ENCODE results near the gene HSPA6.
A peak's percentile ranks its signal among the peaks of the same experiment; 100 is the strongest.
"Not testable (repeated sequence)": the region's sequence is repeated elsewhere in the genome, so short reads cannot be mapped to it uniquely, and the experiment has no call there.

HSPA6 gene

DNA sequence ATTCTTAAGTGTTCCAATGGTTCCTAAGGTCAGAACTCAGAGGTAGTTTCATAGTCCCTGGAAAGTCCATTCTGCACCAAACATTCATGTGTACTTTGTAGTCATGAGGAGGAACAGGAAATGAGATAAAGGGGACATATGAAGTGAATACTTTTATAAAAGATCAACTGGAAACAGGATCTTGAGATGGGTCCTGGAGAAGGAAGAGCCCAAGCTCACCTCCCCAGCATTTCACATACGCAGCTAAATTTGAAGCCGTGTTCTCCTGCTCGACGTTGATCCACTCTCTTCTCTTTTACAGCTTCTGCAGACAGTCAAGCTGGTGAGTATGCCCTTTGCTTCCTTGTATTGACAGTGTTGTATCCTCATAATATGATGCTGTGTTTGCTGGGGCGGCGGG lies 18.7 kb upstream of the HSPA6 start:
- DNase-seq = no peak

DNA sequence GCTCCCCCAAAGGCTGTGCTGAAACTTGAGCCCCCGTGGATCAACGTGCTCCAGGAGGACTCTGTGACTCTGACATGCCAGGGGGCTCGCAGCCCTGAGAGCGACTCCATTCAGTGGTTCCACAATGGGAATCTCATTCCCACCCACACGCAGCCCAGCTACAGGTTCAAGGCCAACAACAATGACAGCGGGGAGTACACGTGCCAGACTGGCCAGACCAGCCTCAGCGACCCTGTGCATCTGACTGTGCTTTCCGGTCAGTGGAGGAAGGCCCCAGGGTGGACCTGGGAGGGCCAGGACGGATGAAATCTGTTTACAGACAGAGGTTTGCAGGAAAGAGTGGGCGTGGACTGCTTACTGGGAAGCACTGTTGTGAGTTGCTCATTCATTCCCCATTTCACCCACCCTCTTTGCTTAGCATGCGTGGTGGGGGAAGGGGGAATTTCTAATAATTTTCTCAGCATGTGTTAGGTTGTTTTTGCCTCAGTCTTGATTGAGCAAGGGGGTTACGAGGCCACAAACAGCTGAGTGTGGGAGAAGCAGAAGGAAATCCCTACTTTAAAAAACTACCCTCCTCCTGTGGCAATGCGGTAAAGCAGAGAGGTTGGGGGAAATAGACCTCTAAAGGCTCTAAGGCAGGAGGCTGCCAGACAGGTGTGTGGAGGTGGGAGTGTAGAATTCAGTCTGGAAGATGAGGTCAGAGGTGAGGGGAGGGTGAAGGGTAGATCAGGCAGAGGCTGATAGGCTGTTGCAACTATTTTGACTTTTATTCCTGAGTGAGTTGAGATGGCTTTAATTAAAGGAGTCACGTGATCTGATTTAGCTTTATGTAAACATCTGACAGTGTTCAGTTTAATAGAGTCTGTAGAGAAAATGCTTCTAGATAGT lies 17.8 kb upstream of the HSPA6 start:
- DNase-seq = no peak

DNA sequence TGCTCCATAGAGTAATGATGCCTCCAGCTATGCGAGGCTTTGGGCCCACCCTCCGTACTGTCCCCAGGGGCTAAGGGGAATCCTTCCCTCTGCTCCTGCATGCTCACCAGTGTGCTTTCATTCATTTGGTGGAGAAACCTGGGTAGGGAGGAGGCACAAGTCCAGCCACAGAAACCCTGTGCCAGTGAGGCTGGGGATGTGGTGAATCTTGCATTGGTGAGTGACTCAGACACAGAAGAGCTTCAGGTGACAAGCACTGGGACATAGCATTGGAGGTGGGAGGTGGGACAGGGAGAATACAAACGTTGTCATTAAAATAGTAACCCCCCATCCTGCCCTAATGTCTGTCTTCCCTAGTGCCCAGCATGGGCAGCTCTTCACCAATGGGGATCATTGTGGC lies 13.9 kb upstream of the HSPA6 start:
- no peak for DNase-seq

DNA sequence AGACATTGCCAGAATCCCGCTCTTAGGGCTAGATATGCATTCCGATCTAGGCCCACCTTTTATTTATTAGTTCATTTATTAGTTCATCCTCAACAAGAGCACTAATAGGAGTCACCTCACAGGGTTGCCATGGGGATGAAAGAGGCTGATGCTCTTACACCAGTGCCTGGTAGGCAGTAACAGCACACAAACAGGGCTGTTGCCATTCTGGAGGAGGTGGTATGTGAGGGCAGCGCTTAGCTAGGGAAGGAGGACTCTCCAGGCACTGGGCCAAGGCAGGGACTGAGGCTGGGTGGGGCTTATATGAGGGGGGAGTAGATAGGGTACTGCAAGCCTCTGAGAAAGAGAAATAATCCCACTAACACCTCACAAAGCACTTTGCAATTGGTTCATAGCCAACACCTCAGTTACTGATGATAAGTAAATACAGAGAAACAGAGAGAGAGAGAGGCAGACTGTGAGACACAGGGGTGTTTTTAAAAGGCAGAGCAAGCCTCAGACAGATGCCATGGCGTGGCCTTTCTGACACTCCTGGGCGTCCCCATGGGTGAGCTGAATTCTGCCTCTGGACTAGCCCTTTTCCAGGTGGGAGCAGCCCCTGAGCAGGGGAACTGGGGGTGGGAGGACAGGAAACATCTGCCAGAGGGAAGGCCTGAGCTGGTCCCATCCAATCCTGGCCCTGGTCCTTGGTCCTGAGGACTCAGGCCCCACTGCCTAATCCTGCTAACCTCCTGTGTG lies 13.2 kb upstream of the HSPA6 start:
- no peak for DNase-seq

DNA sequence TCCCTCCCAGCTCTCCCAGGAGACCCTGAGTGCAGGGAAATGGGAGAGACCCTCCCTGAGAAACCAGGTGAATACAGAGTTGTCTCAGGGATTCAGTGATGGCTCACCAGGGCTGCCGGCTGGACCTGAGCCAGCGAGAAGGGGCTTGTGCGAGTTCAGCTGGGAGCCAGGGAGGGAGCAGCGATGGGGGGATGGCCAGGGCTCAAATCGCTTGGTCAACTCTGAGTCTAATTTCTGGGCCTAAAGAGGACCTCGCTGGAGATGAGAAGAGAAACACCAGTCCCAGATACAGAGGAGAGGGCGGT lies 12.6 kb upstream of the HSPA6 start:
- no peak for DNase-seq

DNA sequence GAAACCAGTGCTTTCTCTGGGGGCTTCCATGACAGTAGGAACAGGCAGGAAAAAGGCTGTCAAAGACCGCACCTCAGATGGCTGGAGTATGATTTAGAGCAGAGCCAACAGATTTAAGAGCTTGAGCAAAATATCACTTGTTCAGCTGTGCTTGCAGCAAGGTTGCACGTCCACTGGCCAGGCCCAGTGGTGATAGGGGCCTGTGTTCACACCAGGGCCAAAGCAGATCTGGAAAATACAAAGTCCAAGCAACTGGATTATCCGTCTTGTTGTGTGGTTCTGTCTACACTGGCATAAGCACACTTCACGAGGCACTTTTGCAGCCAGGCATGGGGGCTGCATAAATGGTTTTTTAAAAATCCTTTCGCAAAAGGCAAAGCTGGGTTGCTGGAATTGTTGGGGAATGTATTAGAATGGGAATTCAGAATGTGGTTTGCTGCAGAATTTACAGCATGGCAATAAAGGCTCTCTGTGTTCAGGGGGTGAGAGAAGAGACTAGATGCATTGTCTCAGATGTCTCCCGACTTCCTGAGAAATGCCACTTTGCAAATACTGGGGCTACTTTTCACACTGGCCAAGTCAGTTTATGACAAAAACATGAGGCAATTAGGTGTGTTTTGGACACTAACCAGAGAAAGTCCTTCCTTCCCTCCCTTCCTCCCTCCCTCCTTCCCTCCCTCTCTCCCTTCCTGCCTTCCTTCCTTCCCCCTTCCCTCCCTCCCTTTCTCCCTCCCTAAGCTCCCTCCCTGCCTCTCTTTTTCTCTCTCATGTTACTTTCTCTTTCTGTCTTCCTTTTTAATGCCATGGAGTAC lies 11.5 kb upstream of the HSPA6 start:
- DNase-seq = not testable (repeated sequence)

DNA sequence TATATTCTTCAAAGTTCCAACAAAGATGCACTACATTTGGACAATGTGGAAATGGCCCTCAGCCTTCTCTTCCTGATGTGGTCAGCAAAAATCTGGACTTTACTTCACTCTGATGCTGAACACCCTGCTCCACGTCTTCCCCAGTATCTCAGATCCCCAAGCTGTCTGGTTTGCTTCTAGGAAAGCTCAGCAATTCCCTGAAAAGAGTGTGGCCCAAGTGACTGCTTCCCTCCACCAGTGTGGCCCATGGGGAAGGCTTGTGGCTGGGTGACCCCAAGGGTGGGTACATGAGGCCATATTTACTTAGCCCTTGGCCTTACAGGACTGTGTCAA lies 10.9 kb upstream of the HSPA6 start:
- DNase-seq = not testable (repeated sequence)

DNA sequence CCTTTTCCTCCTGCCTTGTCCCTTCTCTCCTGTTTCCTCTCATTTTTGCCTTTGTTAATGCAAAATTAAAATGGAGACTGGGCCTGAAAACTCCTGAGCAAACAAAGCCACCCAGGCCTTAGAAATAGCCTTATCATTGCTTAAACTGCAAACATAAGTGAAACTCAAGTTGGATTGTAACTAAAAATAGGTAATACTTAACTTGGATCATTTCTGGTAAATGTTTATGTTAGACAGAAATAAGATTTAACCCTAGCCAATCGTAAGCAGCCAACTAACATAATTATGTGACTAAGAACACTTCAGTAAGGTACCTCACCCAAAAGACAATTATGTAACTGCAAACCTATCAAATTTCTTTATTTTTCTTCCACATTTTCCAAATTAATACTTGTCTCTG lies 10.4 kb upstream of the HSPA6 start:
- DNase-seq = not testable (repeated sequence)

DNA sequence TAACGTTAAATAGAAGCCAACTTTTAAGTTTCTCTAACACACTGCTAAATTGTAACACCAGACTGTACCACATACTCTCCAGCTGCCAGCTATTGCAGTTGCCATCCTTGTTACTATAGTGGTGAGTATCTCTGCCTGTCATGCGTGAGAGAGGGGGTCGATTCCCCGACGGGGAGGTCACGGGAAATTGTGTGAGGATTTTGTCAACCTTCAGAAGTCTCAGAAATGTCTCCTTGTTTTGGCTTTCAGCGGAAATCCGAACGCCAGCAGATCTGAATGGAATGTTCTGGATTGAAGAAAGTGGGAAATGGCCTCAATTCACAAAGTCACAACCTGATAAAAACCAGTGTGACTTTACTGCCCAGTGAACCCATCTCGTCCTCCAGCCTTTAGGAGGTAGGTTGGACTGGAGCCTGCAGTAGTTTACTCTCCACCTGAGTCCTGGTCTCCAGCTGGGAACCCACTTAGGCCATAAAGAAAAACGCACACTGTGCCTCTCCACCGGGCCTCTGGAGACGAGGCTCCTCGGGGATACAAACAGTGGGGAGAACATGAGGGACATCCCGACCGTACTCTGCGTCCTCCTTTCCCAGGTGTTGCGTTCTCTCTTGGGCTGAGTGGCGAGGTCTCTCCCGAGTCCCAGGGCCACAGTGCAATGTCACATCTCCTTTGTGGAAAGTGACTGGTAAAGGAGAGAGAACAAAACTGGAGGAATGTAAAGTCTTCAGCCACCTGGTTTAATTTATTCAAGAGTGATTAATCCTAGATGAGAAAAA lies 1.1 kb upstream of the HSPA6 start:
- DNase-seq = not testable (repeated sequence)

DNA sequence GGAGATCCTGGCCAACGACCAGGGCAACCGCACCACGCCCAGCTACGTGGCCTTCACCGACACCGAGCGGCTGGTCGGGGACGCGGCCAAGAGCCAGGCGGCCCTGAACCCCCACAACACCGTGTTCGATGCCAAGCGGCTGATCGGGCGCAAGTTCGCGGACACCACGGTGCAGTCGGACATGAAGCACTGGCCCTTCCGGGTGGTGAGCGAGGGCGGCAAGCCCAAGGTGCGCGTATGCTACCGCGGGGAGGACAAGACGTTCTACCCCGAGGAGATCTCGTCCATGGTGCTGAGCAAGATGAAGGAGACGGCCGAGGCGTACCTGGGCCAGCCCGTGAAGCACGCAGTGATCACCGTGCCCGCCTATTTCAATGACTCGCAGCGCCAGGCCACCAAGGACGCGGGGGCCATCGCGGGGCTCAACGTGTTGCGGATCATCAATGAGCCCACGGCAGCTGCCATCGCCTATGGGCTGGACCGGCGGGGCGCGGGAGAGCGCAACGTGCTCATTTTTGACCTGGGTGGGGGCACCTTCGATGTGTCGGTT lies 477 bp downstream of the HSPA6 start:
- not testable (repeated sequence) for DNase-seq

DNA sequence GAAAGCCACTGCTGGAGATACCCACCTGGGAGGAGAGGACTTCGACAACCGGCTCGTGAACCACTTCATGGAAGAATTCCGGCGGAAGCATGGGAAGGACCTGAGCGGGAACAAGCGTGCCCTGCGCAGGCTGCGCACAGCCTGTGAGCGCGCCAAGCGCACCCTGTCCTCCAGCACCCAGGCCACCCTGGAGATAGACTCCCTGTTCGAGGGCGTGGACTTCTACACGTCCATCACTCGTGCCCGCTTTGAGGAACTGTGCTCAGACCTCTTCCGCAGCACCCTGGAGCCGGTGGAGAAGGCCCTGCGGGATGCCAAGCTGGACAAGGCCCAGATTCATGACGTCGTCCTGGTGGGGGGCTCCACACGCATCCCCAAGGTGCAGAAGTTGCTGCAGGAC lies 981 bp downstream of the HSPA6 start:
- DNase-seq = not testable (repeated sequence)

DNA sequence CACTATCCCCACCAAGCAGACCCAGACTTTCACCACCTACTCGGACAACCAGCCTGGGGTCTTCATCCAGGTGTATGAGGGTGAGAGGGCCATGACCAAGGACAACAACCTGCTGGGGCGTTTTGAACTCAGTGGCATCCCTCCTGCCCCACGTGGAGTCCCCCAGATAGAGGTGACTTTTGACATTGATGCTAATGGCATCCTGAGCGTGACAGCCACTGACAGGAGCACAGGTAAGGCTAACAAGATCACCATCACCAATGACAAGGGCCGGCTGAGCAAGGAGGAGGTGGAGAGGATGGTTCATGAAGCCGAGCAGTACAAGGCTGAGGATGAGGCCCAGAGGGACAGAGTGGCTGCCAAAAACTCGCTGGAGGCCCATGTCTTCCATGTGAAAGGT lies 1.6 kb downstream of the HSPA6 start:
- DNase-seq = not testable (repeated sequence)

DNA sequence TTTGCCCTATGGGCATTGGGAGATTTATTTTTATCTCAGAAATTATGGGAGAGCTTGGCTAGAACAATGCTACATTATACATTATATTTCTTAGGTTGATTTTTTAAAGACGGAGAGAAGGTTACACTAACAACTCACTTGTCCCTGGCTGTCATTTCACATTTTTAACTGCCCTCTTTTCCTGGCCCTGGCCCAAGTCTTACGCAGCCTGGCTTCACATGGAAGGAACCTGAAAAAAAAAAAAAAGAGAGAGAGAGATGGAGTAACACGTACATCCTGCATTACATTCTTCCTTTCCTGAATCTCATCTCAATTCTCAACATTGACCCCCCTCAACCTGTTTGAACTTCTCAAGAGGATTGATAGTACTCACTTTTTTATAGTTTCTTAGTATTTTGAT lies 4.2 kb downstream of the HSPA6 start:
- not testable (repeated sequence) for DNase-seq

DNA sequence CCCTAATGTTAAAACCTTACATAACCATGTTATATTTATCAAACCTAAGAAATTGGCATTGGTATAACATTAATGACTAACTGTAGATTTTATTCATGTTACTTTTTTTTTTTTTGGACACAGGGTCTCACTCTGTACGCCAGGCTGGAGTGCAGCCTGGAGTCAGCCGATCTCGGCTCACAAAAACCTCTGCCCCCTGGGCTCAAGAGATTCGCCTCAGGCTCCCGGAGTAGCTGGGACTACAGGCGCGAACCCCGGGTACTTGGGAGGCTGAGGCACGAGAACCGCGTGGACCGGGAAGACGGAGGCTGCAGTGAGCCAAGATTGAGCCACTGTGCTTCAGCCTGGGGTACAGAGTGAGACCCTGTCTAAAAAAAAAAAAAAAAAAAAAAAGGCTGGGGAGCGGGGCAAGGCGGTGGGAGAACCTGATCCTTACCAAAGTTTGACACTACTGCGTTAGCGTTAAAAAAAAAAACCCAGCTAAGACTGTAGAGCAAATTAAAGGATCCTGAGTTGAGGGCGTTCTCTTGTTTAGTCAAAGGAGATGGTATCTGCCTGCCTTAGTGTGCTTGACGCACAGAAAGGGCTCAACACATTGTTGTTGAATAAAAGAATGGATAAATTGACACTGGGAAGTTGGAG lies 5.2 kb downstream of the HSPA6 start:
- not testable (repeated sequence) for DNase-seq

DNA sequence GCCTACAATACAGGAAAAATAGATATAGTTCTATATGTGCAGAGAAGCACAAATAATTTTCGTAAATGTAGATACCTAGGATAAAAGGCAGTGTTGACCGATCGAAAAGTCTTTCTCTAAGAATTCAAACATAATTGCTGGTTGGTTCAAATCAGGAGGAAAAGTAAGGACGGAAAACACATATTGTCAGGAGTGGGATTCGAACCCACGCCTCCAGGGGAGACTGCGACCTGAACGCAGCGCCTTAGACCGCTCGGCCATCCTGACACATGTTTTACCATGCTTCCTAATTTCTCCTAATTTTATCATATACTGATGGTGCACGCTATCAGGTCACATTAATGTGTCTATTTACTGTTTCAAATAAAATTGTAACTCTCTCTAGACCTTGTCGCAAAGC lies 5.8 kb downstream of the HSPA6 start:
- peak; percentile 75 to 76 for DNase-seq

DNA sequence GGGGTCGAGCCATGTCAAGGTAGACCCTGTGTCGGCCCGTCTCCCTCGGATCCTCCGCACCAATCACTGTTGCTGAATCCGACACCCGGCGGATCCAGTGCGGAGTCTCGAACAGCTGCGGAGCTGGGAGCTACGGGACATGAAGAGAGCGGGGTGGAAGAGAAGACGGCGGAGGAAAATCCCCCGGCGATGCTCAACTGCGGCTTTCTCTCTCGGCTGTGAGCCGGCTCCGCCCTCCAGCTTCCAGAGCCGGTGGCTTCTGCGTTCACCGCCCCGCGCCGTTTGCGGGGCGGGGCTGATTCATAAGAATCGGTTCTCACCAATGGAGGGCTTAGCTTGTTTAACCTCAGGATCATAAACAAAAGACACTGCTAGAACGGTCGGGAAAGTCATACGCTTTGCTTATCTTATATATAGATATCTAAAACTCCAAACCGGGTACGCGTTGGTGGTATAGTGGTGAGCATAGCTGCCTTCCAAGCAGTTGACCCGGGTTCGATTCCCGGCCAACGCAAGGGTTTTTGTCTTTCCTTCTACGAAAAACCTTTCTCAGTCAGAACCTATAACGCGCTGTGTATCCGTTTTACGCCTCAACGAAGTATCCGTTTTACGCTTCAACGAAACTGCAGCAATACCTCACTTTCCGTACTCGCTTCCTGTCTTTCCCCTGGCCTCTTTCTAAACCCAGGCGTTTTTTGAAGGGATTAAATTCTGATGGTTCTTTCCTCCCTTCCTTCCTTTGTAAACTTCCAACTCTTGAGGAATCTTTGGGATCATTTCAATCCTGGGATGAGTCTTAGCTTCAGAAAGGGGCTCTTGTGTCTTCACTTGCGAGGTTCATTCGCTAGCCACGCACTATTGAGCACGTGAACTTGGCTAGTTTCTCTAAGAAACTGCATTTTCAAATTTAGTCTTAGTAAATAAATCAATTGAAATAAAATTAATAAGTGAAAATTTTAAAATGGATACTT lies 6.6 kb downstream of the HSPA6 start:
- peak; percentile 93 to 94 for DNase-seq

DNA sequence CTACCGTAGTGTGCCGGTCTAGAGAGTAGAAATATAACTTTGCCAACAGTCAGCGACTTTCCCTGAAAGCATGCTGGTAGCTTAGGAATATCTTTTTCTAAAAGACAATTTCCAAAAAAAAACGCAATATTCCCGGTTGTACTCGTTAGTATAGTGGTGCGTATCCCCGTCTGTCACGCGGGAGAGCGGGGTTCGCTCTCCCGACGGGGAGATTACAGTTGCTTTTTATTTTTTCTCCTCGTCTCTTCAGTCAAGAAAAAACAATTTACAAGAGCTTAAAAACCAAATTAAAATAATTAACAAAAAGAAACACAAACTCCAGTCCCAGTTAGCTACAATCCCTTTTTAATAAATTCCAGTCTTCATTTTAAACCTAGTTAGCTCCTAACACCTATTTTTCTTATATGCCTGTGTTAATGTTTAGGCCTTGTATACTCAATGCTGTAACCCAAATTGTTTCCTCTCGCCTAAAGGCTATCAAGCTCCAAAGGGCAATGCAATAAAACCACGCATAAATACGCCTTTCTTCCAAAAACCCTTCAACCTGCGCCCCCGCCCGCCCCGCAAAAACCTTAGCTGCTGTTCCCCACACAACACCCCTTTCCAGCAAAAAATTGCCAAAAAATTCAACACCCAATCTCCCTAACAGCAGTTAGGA lies 7.8 kb downstream of the HSPA6 start:
- DNase-seq = no peak

DNA sequence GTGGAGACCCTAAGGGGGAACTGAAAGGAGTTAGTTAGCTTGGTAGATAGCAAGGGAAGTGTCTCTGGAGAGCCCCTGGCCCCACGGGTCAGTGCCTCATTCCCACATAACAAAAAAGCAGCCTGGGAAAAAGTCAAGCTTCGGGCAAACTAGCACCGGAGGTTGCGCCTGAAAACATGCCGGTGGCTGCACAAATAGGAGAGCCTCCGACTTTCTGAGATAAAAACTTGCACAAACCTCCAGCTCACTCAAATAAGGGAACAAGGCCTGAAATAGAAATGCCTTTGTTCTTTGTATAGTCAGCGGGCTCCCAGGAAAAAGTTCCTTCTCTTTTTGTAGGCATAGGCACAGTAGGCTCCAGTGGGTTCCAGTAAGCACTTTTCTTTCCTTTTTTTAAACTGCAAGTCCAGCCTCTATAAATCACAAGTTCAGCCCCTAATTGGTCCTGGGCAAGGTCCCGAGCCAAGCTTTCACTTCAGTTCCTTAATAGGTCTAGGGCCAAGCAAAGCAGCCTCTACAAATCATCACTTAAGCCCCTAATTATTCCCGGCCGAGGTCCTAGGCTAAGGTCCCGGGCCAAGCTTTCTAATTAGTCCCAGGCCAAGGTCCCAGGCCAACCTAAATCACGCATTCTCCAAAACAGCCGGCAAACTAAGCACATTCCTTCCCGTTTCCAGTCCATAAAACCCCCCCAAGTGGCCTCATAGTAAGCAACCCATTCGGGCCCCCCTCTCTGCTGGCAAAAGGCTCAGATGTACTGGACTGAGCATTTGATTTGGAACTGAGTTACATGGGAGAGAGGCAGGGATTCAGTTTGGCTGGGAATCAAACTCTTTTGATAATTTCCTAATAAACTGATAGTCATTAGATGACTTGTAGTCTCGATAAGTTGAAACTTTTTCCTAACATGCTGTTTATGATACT lies 8.6 kb downstream of the HSPA6 start:
- DNase-seq = not testable (repeated sequence)

DNA sequence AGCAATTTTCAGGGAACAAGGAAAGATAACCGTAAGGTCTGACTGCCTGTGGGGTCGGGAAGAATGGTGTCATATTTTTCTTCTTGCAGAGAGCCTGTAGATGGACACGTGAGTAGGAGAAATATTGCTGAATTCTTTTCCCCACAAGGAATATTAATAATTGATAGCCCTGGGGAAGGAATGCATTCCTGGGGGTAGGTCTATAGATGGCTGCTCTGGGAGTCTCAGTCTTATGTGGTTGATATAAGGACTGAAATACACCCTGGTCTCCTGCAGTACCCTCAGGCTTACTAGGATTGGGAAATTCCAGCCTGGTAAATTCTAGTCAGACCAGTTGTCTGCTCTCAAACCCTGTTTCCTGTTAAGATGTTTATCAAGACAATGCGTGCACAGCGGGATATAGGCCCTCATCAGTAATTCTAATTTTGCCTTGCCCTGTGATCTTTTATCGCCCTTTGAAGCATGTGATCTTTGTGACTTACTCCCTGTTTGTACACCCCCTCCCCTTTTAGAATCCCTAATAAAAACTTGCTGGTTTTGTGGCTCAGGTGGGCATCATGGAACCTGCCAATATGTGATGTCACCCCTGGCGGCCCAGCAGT lies 12.8 kb downstream of the HSPA6 start:
- DNase-seq = not testable (repeated sequence)

Data from stimulated activated CD4-positive, alpha-beta T cell treated with anti-CD3 and anti-CD28 coated beads, Interleukin-4, amount 100 ng/mL, for 4 hours (primary cell).